Keratinocyte (primary cell): Measurements from ENCODE around the gene ERI3. TPM values are rescaled to one million over a fixed set of nuclear protein-coding genes. Genes with fewer than 3 reads are reported as not detected.
A peak's percentile ranks its signal among the peaks of the same experiment; 100 is the strongest.

Experiments used
- DNase-seq: peaks from one replicate; pipeline ENCODE4 v3.0.0-alpha.2; 2011; ENCODE audit warnings: low read depth, missing footprints, low spot score
- FAIRE-seq: peaks from 2 replicates; lab custom pipeline; 2011; peaks lifted over from hg19 to GRCh38; lab: Jason Lieb, UNC
- H2AFZ ChIP-seq: 2 replicates; pipeline ENCODE4 v1.6.0; 2012; ENCODE audit warnings: low read length, control low read depth, inconsistent platforms; ENCODE audit not compliant: control insufficient read depth
- H3K27ac ChIP-seq: 2 replicates; pipeline ENCODE4 v1.5.1; 2011; ENCODE audit warnings: low read length; ENCODE audit not compliant: control insufficient read depth, insufficient read depth
- H3K27me3 ChIP-seq: 3 replicates; pipeline ENCODE4 v1.6.0; 2011; ENCODE audit warnings: low read length; ENCODE audit not compliant: control insufficient read depth, insufficient read depth; ENCODE audit errors: extremely low read depth
- H3K36me3 ChIP-seq, 2 experiments: 2 replicates in 1 of 2; 3 replicates in 1 of 2; pipeline ENCODE4 v1.5.1; 2011; ENCODE audit warnings: low read length in 2 of 2, mild to moderate bottlenecking in 1 of 2; ENCODE audit not compliant: control insufficient read depth in 2 of 2, insufficient read depth in 2 of 2; ENCODE audit errors: extremely low read depth in 1 of 2
- H3K4me1 ChIP-seq: 3 replicates; pipeline ENCODE4 v1.5.1; 2011; ENCODE audit warnings: low read length; ENCODE audit not compliant: control insufficient read depth, insufficient read depth; ENCODE audit errors: extremely low read depth
- H3K4me2 ChIP-seq: 3 replicates; pipeline ENCODE4 v1.6.0; 2011; ENCODE audit warnings: low read depth, low read length; ENCODE audit not compliant: control insufficient read depth, insufficient read depth; ENCODE audit errors: extremely low read depth
- H3K4me3 ChIP-seq, 3 experiments: fragments of 200-600 bp in 1 of 3; sonication (generic) in 1 of 3; 2 replicates in 2 of 3; 3 replicates in 1 of 3; pipeline ENCODE4 v1.5.1; 2011 to 2016; ENCODE audit warnings: low read length in 3 of 3, mild to moderate bottlenecking in 3 of 3, control low read depth in 2 of 3, inconsistent platforms in 1 of 3, low read depth in 1 of 3, mixed read lengths in 1 of 3, mixed run types in 1 of 3, moderate library complexity in 1 of 3; ENCODE audit not compliant: control insufficient read depth in 2 of 3, insufficient read depth in 2 of 3; ENCODE audit errors: extremely low read depth in 1 of 3
- H3K79me2 ChIP-seq: 2 replicates; pipeline ENCODE4 v1.6.0; 2012; ENCODE audit warnings: low read length; ENCODE audit not compliant: control insufficient read depth, insufficient read depth
- H3K9ac ChIP-seq: 3 replicates; pipeline ENCODE4 v1.6.0; 2011; ENCODE audit warnings: low read length; ENCODE audit not compliant: control insufficient read depth, insufficient read depth; ENCODE audit errors: extremely low read depth
- H3K9me1 ChIP-seq: 3 replicates; pipeline ENCODE4 v1.6.0; 2011; ENCODE audit warnings: low read length; ENCODE audit not compliant: control insufficient read depth, insufficient read depth; ENCODE audit errors: extremely low read depth
- H3K9me3 ChIP-seq: 2 replicates; pipeline ENCODE4 v1.5.1; 2012; ENCODE audit warnings: low read depth, low read length; ENCODE audit not compliant: control insufficient read depth
- H4K20me1 ChIP-seq: 3 replicates; pipeline ENCODE4 v1.6.0; 2011; ENCODE audit warnings: low read length; ENCODE audit not compliant: control insufficient read depth, insufficient read depth; ENCODE audit errors: extremely low read depth
- EZH2 ChIP-seq: IDR thresholded peaks from one replicate; pipeline ENCODE4 v1.6.1; 2012; ENCODE audit warnings: inconsistent platforms, mild to moderate bottlenecking, low read length, moderate library complexity
- dilution Hi-C: fragments of 300-500 bp; cut with MboI; formaldehyde crosslinking; loops from one replicate; pipeline ENCODE4 v1.7.0; 2020; ENCODE audit warnings: low sequenced_read_pairs; ENCODE audit not compliant: extremely low pct_ligation_motif_present
- polyA plus RNA-seq, 5 experiments: library from polyadenylated mRNA; depleted of rRNA in 3 of 5; stranded (reverse) in 3 of 5; stranded (forward) in 1 of 5; unstranded in 1 of 5; fragments of >200 nt; gene quantifications; 1 replicate in 1 of 5; 2 replicates in 3 of 5; 3 replicates in 1 of 5; pipeline versions ENCODE4 v1.2.1 to v1.2.3, GENCODE V29; 2011 to 2012; ENCODE audit warnings: missing spikeins in 2 of 5, low read depth in 1 of 5, low replicate concordance in 1 of 5
- TF ChIP-seq, protein P1 (sequence below), 3 experiments: IDR thresholded peaks in 1 of 3; conservative IDR thresholded peaks in 1 of 3; optimal IDR thresholded peaks in 1 of 3; 2 replicates in 2 of 3; 3 replicates in 1 of 3; pipeline versions ENCODE3 to v1.5.1; 2011; ENCODE audit warnings: low read length in 3 of 3, mild to moderate bottlenecking in 3 of 3, moderate library complexity in 2 of 3, control low read depth in 1 of 3, inconsistent platforms in 1 of 3; ENCODE audit not compliant: insufficient read depth in 2 of 3; ENCODE audit errors: extremely low read depth in 1 of 3

Gene ERI3
- polyA plus RNA-seq, 1 donor (not counting 4 experiments of a cell fraction or from before 2014, with no cell fraction given), result 43.7 TPM

DNA sequence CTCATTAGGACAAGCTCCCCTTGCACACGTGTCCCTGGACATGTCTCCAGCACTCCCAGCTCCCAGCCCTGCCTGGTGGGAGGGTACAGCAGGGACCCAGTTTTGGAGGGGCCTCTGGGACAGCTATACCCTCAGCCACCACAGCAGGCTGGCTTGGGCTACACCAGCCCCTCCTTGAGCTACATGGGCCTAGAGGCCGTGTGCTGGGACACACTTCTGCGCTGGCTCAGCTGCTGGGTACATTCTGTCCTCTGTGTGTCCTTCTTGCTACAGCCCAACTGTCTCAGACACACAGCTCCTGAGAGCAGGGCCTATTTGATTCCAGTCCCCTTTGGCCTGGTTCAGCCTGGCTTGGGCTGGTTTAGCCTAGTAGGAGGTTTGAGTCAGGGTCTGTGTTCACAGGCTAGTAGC, 115.1 kb downstream of the ERI3 start:
- no peaks in the 10 kb centered on the region for H4K20me1 ChIP-seq
- no peak overlapping the region for H3K4me3 ChIP-seq
- no peak for DNase-seq
- H3K4me2 ChIP-seq, result no peak overlapping the region
- H3K9me1 ChIP-seq, result no peaks in the 10 kb centered on the region
- H3K27me3 ChIP-seq, result no peaks in the 10 kb centered on the region
- H3K36me3 ChIP-seq, result peaks cover 3 to 5% of the 10 kb centered on the region in 2 experiments
- TF ChIP-seq, protein P1, sequence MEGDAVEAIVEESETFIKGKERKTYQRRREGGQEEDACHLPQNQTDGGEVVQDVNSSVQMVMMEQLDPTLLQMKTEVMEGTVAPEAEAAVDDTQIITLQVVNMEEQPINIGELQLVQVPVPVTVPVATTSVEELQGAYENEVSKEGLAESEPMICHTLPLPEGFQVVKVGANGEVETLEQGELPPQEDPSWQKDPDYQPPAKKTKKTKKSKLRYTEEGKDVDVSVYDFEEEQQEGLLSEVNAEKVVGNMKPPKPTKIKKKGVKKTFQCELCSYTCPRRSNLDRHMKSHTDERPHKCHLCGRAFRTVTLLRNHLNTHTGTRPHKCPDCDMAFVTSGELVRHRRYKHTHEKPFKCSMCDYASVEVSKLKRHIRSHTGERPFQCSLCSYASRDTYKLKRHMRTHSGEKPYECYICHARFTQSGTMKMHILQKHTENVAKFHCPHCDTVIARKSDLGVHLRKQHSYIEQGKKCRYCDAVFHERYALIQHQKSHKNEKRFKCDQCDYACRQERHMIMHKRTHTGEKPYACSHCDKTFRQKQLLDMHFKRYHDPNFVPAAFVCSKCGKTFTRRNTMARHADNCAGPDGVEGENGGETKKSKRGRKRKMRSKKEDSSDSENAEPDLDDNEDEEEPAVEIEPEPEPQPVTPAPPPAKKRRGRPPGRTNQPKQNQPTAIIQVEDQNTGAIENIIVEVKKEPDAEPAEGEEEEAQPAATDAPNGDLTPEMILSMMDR (optimal IDR thresholded peaks at IDR 0.05 in 1 of 3, IDR thresholded peaks at IDR 0.05 in 1 of 3, conservative IDR thresholded peaks at IDR 0.05 in 1 of 3; ENCODE audit: extremely low read depth in 1 of 3, insufficient read depth in 2 of 3, low read length in 3 of 3), result no peak
- TF ChIP-seq EZH2, result no peak
- dilution Hi-C loops, result no loop called here
- no peaks in the 10 kb centered on the region for H3K79me2 ChIP-seq
- no peak for FAIRE-seq
- H2AFZ ChIP-seq, result no peak overlapping the region
- peaks cover 5% of the 10 kb centered on the region for H3K4me1 ChIP-seq
- no peak overlapping the region for H3K9ac ChIP-seq
- H3K9me3 ChIP-seq, result no peaks in the 10 kb centered on the region
- no peak overlapping the region for H3K27ac ChIP-seq

DNA sequence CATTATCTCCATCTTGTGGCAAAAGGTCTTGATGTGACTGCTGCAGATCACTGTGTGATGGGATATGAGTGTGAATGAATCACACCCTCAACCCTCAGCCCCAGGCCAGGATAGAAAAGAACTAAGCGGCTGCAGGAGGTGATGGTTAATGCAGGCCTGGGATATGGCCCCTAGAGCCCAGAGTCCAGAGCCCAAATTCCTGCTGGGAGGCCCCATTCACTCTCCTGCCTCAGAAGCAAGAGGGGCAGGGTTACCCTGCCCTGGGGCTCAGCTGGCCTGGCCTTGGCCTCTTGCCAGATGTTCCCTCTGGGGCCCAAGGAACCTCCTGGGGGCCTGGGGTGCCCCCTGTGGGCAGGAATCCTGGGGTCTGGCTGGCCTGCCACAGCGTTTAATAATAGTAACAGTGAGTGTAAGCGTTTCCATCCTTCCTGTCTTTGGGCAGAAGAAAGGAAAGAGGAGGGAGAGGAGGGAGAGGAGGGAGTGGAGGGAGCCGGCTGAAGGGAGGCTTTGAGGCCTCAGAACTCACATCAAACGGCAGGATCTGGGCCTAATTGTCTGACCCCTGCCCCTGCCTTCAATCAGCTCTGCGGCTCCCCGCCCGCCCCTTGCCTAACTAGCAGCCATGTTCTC, 115.6 kb downstream of the ERI3 start:
- no peak overlapping the region for H3K4me2 ChIP-seq
- dilution Hi-C loops, result no loop called here
- FAIRE-seq (peak; percentile 44), DNase-seq (no peak)
- no peaks in the 10 kb centered on the region for H3K9me3 ChIP-seq
- H3K4me3 ChIP-seq, result no peak overlapping the region
- peaks cover 5% of the 10 kb centered on the region for H3K4me1 ChIP-seq
- H2AFZ ChIP-seq, result no peak overlapping the region
- TF ChIP-seq EZH2, result no peak
- TF ChIP-seq, protein P1 (optimal IDR thresholded peaks at IDR 0.05 in 1 of 3, IDR thresholded peaks at IDR 0.05 in 1 of 3, conservative IDR thresholded peaks at IDR 0.05 in 1 of 3; ENCODE audit: extremely low read depth in 1 of 3, insufficient read depth in 2 of 3, low read length in 3 of 3), result peak in 1 of 3 experiments; percentile 8
- H3K9me1 ChIP-seq, result no peaks in the 10 kb centered on the region
- H3K9ac ChIP-seq, result no peak overlapping the region
- H4K20me1 ChIP-seq, result no peaks in the 10 kb centered on the region
- H3K27ac ChIP-seq, result no peak overlapping the region
- H3K79me2 ChIP-seq, result no peaks in the 10 kb centered on the region
- peaks cover 3 to 4% of the 10 kb centered on the region in 2 experiments for H3K36me3 ChIP-seq
- no peaks in the 10 kb centered on the region for H3K27me3 ChIP-seq
